Immature natural killer cell (primary cell): Measurements from ENCODE around the gene HMX3. TPM values are rescaled to one million over a fixed set of nuclear protein-coding genes. Genes with fewer than 3 reads are reported as not detected.

ENCODE experiments used
- DNase-seq, 3 donors: peaks; one replicate each; pipeline ENCODE4 v3.0.0; 2022; ENCODE audit warnings: mixed read lengths in 1 of 3
- H3K27ac Mint-ChIP-seq, 6 donors: one replicate each; pipeline ENCODE4 v1.8.0; 2020; ENCODE audit warnings: mixed read lengths in 6 of 6, mild to moderate bottlenecking in 5 of 6, inconsistent platforms in 4 of 6, moderate library complexity in 3 of 6
- H3K27me3 Mint-ChIP-seq, 3 donors: one replicate each; pipeline ENCODE4 v1.8.0; 2020 to 2021; ENCODE audit warnings: low read depth in 3 of 3, mild to moderate bottlenecking in 3 of 3, mixed read lengths in 3 of 3, moderate library complexity in 3 of 3, inconsistent platforms in 1 of 3
- H3K36me3 Mint-ChIP-seq, 3 donors: one replicate each; pipeline ENCODE4 v1.8.0; 2020; ENCODE audit warnings: mixed read lengths in 3 of 3, inconsistent platforms in 2 of 3, mild to moderate bottlenecking in 2 of 3
- H3K4me1 Mint-ChIP-seq, 2 donors: one replicate each; pipeline ENCODE4 v1.8.0; 2020; ENCODE audit warnings: inconsistent platforms in 2 of 2, mild to moderate bottlenecking in 2 of 2, mixed read lengths in 2 of 2, moderate library complexity in 1 of 2
- H3K4me3 Mint-ChIP-seq, 5 donors: one replicate each; pipeline ENCODE4 v1.8.0; 2020; ENCODE audit warnings: mild to moderate bottlenecking in 5 of 5, mixed read lengths in 5 of 5, inconsistent platforms in 3 of 5, moderate library complexity in 3 of 5
- H3K9me3 Mint-ChIP-seq, 6 donors: one replicate each; pipeline ENCODE4 v1.8.0; 2020; ENCODE audit warnings: mild to moderate bottlenecking in 6 of 6, mixed read lengths in 6 of 6, inconsistent platforms in 4 of 6, moderate library complexity in 3 of 6
- polyA plus RNA-seq, 3 donors: library from polyadenylated mRNA; unstranded; fragments of 300-500 nt; fragmentation: Illumina TruSeq; gene quantifications; one replicate each; pipeline ENCODE4 v1.2.3, GENCODE V29; 2021

The HMX3 gene
- not detected for polyA plus RNA-seq

GRCh38 chr10:123135415-123136141, at the start of gene HMX3:
Gene HMX3, plus strand, starts transcription at chr10:123135970. Its CDS starts 81 bp downstream, at chr10:123136051.
- Mint-ChIP-seq H3K4me3 (peak within 1 kb of the TSS; percentile 40 to 69 (median 60)), H3K27ac (no peak within 1 kb of the TSS), H3K9me3 (peaks cover 0 to 5% (median 0%) of the 10 kb centered on the region in 6 donors), H3K27me3 (peaks cover 33 to 71% (median 53%) of the 10 kb centered on the region in 3 donors), H3K4me1 (peaks cover 30 to 34% of the 10 kb centered on the region in 2 donors), H3K36me3 (peaks cover 0 to 3% (median 0%) of the 10 kb centered on the region in 3 donors)
- DNase-seq: peak in 1 of 3 donors; percentile 29

GRCh38 chr10:123086281-123086680, 49.5 kb upstream of the HMX3 start:
- H3K9me3 Mint-ChIP-seq: peaks cover 0 to 1% (median 0%) of the 10 kb centered on the region in 6 donors
- H3K4me3 Mint-ChIP-seq: no peak overlapping the region
- no peaks in the 10 kb centered on the region for H3K4me1 Mint-ChIP-seq
- no peak for DNase-seq
- H3K36me3 Mint-ChIP-seq: no peaks in the 10 kb centered on the region
- H3K27ac Mint-ChIP-seq: no peak overlapping the region
- H3K27me3 Mint-ChIP-seq: peaks cover 4 to 6% (median 4%) of the 10 kb centered on the region in 3 donors

- H3K27me3 Mint-ChIP-seq: peaks cover 4% of the 10 kb centered on the region in 3 donors
- no peaks in the 10 kb centered on the region for H3K4me1 Mint-ChIP-seq
- H3K27ac Mint-ChIP-seq: no peak overlapping the region
- no peak for DNase-seq
- no peaks in the 10 kb centered on the region for H3K36me3 Mint-ChIP-seq
- peaks cover 0 to 1% (median 0%) of the 10 kb centered on the region in 6 donors for H3K9me3 Mint-ChIP-seq
- no peak overlapping the region for H3K4me3 Mint-ChIP-seq
Measured at GRCh38 chr10:123087348-123087747, 48.4 kb upstream of the HMX3 start.

- no peak overlapping the region for H3K4me3 Mint-ChIP-seq
- no peak overlapping the region for H3K27ac Mint-ChIP-seq
- no peaks in the 10 kb centered on the region for H3K4me1 Mint-ChIP-seq
- DNase-seq: no peak
- H3K9me3 Mint-ChIP-seq: peaks cover 0 to 1% (median 0%) of the 10 kb centered on the region in 6 donors
- H3K36me3 Mint-ChIP-seq: no peaks in the 10 kb centered on the region
- peaks cover 3 to 4% (median 4%) of the 10 kb centered on the region in 3 donors for H3K27me3 Mint-ChIP-seq
Measured at GRCh38 chr10:123087786-123088185, 48.0 kb upstream of the HMX3 start.

- no peak for DNase-seq
- Mint-ChIP-seq H3K27me3 (peaks cover 0 to 2% (median 0%) of the 10 kb centered on the region in 3 donors), H3K27ac (no peak overlapping the region), H3K9me3 (no peaks in the 10 kb centered on the region), H3K4me3 (no peak overlapping the region), H3K36me3 (no peaks in the 10 kb centered on the region), H3K4me1 (no peaks in the 10 kb centered on the region)
Measured at GRCh38 chr10:123092635-123093414, 42.9 kb upstream of the HMX3 start.

GRCh38 chr10:123093489-123093888, 42.3 kb upstream of the HMX3 start:
- Mint-ChIP-seq H3K36me3 (no peaks in the 10 kb centered on the region), H3K27me3 (peaks cover 0 to 2% (median 0%) of the 10 kb centered on the region in 3 donors), H3K9me3 (no peaks in the 10 kb centered on the region), H3K4me1 (no peaks in the 10 kb centered on the region), H3K27ac (no peak overlapping the region), H3K4me3 (no peak overlapping the region)
- no peak for DNase-seq

- Mint-ChIP-seq H3K27me3 (peaks cover 0 to 2% (median 2%) of the 10 kb centered on the region in 3 donors), H3K4me1 (no peaks in the 10 kb centered on the region), H3K36me3 (no peaks in the 10 kb centered on the region), H3K27ac (no peak overlapping the region), H3K4me3 (no peak overlapping the region), H3K9me3 (no peaks in the 10 kb centered on the region)
- no peak for DNase-seq
Measured at GRCh38 chr10:123096452-123096851, 39.3 kb upstream of the HMX3 start.

GRCh38 chr10:123097039-123097438, 38.7 kb upstream of the HMX3 start:
- Mint-ChIP-seq H3K36me3 (no peaks in the 10 kb centered on the region), H3K4me1 (no peaks in the 10 kb centered on the region), H3K4me3 (no peak overlapping the region), H3K9me3 (no peaks in the 10 kb centered on the region), H3K27me3 (peaks cover 0 to 2% (median 2%) of the 10 kb centered on the region in 3 donors), H3K27ac (no peak overlapping the region)
- DNase-seq: no peak

- H3K36me3 Mint-ChIP-seq: no peaks in the 10 kb centered on the region
- DNase-seq: no peak
- no peak overlapping the region for H3K4me3 Mint-ChIP-seq
- H3K27me3 Mint-ChIP-seq: peaks cover 0 to 5% (median 0%) of the 10 kb centered on the region in 3 donors
- no peaks in the 10 kb centered on the region for H3K4me1 Mint-ChIP-seq
- peak overlapping the region in 1 of 6 donors; percentile 61 for H3K27ac Mint-ChIP-seq
- H3K9me3 Mint-ChIP-seq: no peaks in the 10 kb centered on the region
Measured at GRCh38 chr10:123100030-123100762, 35.6 kb upstream of the HMX3 start.

- Mint-ChIP-seq H3K9me3 (no peaks in the 10 kb centered on the region), H3K27ac (no peak overlapping the region), H3K27me3 (peaks cover 0 to 5% (median 0%) of the 10 kb centered on the region in 3 donors), H3K4me1 (no peaks in the 10 kb centered on the region), H3K4me3 (no peak overlapping the region), H3K36me3 (no peaks in the 10 kb centered on the region)
- no peak for DNase-seq
Measured at GRCh38 chr10:123101872-123102271, 33.9 kb upstream of the HMX3 start.

- no peaks in the 10 kb centered on the region for H3K9me3 Mint-ChIP-seq
- H3K4me3 Mint-ChIP-seq: no peak overlapping the region
- no peak for DNase-seq
- no peak overlapping the region for H3K27ac Mint-ChIP-seq
- no peaks in the 10 kb centered on the region for H3K4me1 Mint-ChIP-seq
- peaks cover 0 to 6% (median 5%) of the 10 kb centered on the region in 3 donors for H3K27me3 Mint-ChIP-seq
- H3K36me3 Mint-ChIP-seq: no peaks in the 10 kb centered on the region
Measured at GRCh38 chr10:123102673-123103072, 33.1 kb upstream of the HMX3 start.

- Mint-ChIP-seq H3K4me3 (no peak overlapping the region), H3K9me3 (no peaks in the 10 kb centered on the region), H3K4me1 (no peaks in the 10 kb centered on the region), H3K36me3 (no peaks in the 10 kb centered on the region), H3K27ac (no peak overlapping the region), H3K27me3 (peaks cover 4 to 5% (median 5%) of the 10 kb centered on the region in 3 donors)
- DNase-seq: no peak
Measured at GRCh38 chr10:123103944-123104343, 31.8 kb upstream of the HMX3 start.

GRCh38 chr10:123109466-123109865, 26.3 kb upstream of the HMX3 start:
- Mint-ChIP-seq H3K9me3 (no peaks in the 10 kb centered on the region), H3K27ac (no peak overlapping the region), H3K27me3 (peaks cover 3 to 10% (median 9%) of the 10 kb centered on the region in 3 donors)

More at GRCh38 chr10:123109466-123109865, 26.3 kb upstream of the HMX3 start:
- no peaks in the 10 kb centered on the region for H3K36me3 Mint-ChIP-seq
- no peak overlapping the region for H3K4me3 Mint-ChIP-seq
- DNase-seq: no peak
- H3K4me1 Mint-ChIP-seq: no peaks in the 10 kb centered on the region
